ENCODE results near the gene DMAC2.
"Not testable (repeated sequence)": the region's sequence is repeated elsewhere in the genome, so short reads cannot be mapped to it uniquely, and the experiment has no call there.

DMAC2 gene

GRCh38 chr19:41397086-41398049 lies 42.3 kb downstream of the DMAC2 start, which contains the start of the genes BCKDHA and EXOSC5:
BCKDHA (plus strand) TSS chr19:41397818; CDS start chr19:41397828, 10 bp downstream.
EXOSC5 (minus strand) TSS chr19:41397359; CDS start chr19:41397328, 31 bp downstream.
- DNase-seq = peak; percentile 100

GRCh38 chr19:41395355-41395754 lies 44.4 kb downstream of the DMAC2 start:
- DNase-seq = peak; percentile 43

- DNase-seq = no peak
Measured at GRCh38 chr19:41392775-41393174, 46.9 kb downstream of the DMAC2 start.

- no peak for DNase-seq
Measured at GRCh38 chr19:41391618-41392017, 48.1 kb downstream of the DMAC2 start.

- DNase-seq = no peak
Measured at GRCh38 chr19:41386442-41386841, 53.3 kb downstream of the DMAC2 start.

- no peak for DNase-seq
Measured at GRCh38 chr19:41384351-41384750, 55.4 kb downstream of the DMAC2 start.

- not testable (repeated sequence) for DNase-seq
Measured at GRCh38 chr19:41381536-41381935, 58.2 kb downstream of the DMAC2 start.
